Urothelium cell line (cell line): ENCODE measurements around the gene PGRMC2.

Experiments used
- DNase-seq: peaks from one replicate; pipeline ENCODE4 v3.0.0; 2011; ENCODE audit warnings: low spot score, mixed read lengths
- FAIRE-seq: peaks from 2 replicates; lab custom pipeline; 2011; peaks lifted over from hg19 to GRCh38; lab: Jason Lieb, UNC

The PGRMC2 gene

GRCh38 chr4:128287141-128287870 is at the start of gene PGRMC2:
Gene PGRMC2 (minus strand): TSS chr4:128287813. CDS start chr4:128287790, 23 bp downstream.
- DNase-seq (peak; percentile 20), FAIRE-seq (no peak)

GRCh38 chr4:128335541-128335940 is 47.9 kb upstream of the PGRMC2 start:
- no peak for DNase-seq
- FAIRE-seq: no peak

- DNase-seq (no peak), FAIRE-seq (no peak)
These were observed 46.6 kb upstream of the PGRMC2 start for GRCh38 chr4:128334256-128334655.

- DNase-seq (no peak), FAIRE-seq (no peak)
These were observed 45.9 kb upstream of the PGRMC2 start for GRCh38 chr4:128333309-128334018.

GRCh38 chr4:128332081-128332480 is 44.5 kb upstream of the PGRMC2 start:
- FAIRE-seq: no peak
- DNase-seq: no peak

- DNase-seq: no peak
- no peak for FAIRE-seq
These were observed 42.0 kb upstream of the PGRMC2 start for GRCh38 chr4:128329638-128330037.

GRCh38 chr4:128328106-128328505 is 40.5 kb upstream of the PGRMC2 start:
- DNase-seq (no peak), FAIRE-seq (no peak)

GRCh38 chr4:128323401-128323800 is 35.8 kb upstream of the PGRMC2 start:
- DNase-seq (no peak), FAIRE-seq (peak; percentile 58)

GRCh38 chr4:128322986-128323385 is 35.4 kb upstream of the PGRMC2 start:
- DNase-seq: peak; percentile 63
- FAIRE-seq: no peak

GRCh38 chr4:128322311-128322710 is 34.7 kb upstream of the PGRMC2 start:
- FAIRE-seq (no peak), DNase-seq (no peak)

- no peak for DNase-seq
- FAIRE-seq: no peak
These were observed 33.0 kb upstream of the PGRMC2 start for GRCh38 chr4:128320656-128321055.

- FAIRE-seq (no peak), DNase-seq (no peak)
These were observed 28.3 kb upstream of the PGRMC2 start for GRCh38 chr4:128315756-128316520.

GRCh38 chr4:128311659-128312403 is 24.2 kb upstream of the PGRMC2 start:
- DNase-seq (no peak), FAIRE-seq (no peak)

- no peak for DNase-seq
- no peak for FAIRE-seq
These were observed 22.7 kb upstream of the PGRMC2 start for GRCh38 chr4:128310266-128310697.

- FAIRE-seq (no peak), DNase-seq (no peak)
These were observed 22.0 kb upstream of the PGRMC2 start for GRCh38 chr4:128309585-128309984.

- DNase-seq (no peak), FAIRE-seq (no peak)
These were observed 21.4 kb upstream of the PGRMC2 start for GRCh38 chr4:128308986-128309385.

- no peak for FAIRE-seq
- DNase-seq: no peak
These were observed 19.5 kb upstream of the PGRMC2 start for GRCh38 chr4:128307123-128307571.

GRCh38 chr4:128305942-128306341 is 18.3 kb upstream of the PGRMC2 start:
- FAIRE-seq (no peak), DNase-seq (no peak)

GRCh38 chr4:128303986-128304385 is 16.4 kb upstream of the PGRMC2 start:
- DNase-seq (no peak), FAIRE-seq (no peak)

GRCh38 chr4:128303405-128303785 is 15.8 kb upstream of the PGRMC2 start:
- FAIRE-seq: no peak
- DNase-seq: no peak

GRCh38 chr4:128301979-128302378 is 14.4 kb upstream of the PGRMC2 start:
- FAIRE-seq: no peak
- no peak for DNase-seq
